GM12864 (cell line): ENCODE data around the gene PRM3.

Experiments used
- DNase-seq: peaks from one replicate; pipeline ENCODE4 v3.0.0-alpha.2; 2011; ENCODE audit warnings: low read depth
- H3K4me3 ChIP-seq: 2 replicates; pipeline ENCODE4 v1.5.1; 2011; ENCODE audit warnings: mild to moderate bottlenecking, low read depth, low read length, control low read depth
- TF ChIP-seq, protein P1 (sequence below): IDR thresholded peaks from 2 replicates; pipeline ENCODE4 v1.5.1; 2011; ENCODE audit warnings: low read depth, mild to moderate bottlenecking, moderate library complexity, low read length, control low read depth, inconsistent platforms; ENCODE audit errors: missing control alignments

The PRM3 gene

DNA sequence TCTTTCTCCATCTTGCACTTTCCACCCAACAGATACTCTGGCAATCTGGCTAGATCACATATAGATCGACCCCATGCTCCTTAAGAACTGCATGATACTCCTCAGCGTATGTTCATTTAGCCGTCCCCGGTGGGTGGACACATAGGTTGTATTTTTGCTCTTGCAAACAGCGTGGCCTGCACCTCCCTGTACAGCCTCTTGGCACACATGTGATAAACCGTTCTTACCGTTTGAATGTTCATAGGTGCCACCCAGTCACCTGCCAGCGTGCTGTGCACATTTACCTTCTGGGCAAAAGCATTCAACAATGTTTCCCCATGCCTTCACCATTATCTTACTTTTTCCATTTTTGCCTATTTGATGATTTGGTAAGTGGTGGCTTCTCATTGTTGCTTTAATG is 10.5 kb downstream of the PRM3 start:
- DNase-seq = no peak
- TF ChIP-seq, protein P1, sequence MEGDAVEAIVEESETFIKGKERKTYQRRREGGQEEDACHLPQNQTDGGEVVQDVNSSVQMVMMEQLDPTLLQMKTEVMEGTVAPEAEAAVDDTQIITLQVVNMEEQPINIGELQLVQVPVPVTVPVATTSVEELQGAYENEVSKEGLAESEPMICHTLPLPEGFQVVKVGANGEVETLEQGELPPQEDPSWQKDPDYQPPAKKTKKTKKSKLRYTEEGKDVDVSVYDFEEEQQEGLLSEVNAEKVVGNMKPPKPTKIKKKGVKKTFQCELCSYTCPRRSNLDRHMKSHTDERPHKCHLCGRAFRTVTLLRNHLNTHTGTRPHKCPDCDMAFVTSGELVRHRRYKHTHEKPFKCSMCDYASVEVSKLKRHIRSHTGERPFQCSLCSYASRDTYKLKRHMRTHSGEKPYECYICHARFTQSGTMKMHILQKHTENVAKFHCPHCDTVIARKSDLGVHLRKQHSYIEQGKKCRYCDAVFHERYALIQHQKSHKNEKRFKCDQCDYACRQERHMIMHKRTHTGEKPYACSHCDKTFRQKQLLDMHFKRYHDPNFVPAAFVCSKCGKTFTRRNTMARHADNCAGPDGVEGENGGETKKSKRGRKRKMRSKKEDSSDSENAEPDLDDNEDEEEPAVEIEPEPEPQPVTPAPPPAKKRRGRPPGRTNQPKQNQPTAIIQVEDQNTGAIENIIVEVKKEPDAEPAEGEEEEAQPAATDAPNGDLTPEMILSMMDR = no peak
- no peak overlapping the region for H3K4me3 ChIP-seq

DNA sequence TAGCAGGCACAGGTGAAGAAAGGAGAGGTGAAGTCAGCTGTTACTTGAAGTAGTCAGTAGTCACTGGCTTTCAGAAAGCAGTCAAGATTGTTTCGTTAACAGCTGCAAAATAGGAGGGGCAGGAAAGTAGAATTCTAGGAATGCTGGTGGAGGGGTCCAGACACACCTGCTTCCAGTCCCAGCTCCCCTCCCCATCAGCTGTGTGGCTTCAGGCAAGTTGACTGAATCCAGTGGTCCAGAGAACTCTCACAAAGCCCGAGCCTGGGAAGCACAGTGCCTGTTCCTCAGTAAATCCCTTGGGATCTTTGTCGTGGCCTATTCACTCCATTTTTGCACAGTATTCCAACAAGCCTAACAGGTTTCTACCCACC is 12.8 kb downstream of the PRM3 start:
- TF ChIP-seq, protein P1 = no peak
- DNase-seq = no peak
- H3K4me3 ChIP-seq = no peak overlapping the region

DNA sequence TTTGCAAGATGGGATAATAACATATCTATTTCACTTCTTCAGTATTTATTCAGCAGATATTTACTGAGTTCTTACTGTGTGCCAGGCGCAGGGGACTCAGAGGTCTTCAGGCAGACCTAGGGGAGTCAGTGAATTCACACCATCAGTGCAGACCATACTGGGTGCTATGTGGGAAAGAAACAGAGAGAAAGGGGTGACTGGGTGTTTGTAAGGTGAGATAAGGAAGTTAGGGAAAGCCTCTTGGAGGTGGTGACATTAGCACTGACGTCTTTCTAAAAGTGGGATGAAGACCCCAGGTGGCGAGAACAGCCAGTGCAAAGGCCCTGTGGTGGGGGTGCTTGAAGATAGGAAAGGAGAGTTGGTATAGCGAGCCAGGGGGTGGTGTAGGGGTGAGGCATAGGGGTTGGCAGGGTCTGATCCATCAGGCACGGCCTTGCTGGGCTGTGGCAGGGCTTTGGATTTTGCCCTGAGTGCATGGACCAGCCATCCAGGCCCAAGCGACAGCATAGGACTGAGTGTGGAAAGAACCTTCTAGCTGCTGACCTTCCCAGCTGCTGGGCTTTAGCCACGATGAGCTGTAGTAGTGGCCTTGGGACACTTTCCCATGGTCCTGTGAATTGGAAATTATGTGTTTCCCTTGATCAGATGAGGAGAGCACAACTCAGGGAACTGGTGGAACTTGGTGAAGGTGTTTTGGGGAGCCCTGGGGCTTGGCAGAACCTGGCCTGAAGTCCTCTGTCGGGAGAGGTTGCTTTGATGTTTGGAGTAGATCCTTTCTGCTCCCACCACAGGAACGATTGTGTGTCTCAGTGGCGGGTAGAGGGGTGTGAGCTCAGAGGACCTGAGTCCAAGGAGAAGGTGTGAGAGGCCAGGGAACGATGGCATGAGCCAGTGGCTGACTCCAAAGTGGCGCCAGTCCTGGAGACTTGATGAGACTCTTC is 13.5 kb downstream of the PRM3 start:
- DNase-seq = no peak
- TF ChIP-seq, protein P1 = no peak
- H3K4me3 ChIP-seq = no peak overlapping the region

DNA sequence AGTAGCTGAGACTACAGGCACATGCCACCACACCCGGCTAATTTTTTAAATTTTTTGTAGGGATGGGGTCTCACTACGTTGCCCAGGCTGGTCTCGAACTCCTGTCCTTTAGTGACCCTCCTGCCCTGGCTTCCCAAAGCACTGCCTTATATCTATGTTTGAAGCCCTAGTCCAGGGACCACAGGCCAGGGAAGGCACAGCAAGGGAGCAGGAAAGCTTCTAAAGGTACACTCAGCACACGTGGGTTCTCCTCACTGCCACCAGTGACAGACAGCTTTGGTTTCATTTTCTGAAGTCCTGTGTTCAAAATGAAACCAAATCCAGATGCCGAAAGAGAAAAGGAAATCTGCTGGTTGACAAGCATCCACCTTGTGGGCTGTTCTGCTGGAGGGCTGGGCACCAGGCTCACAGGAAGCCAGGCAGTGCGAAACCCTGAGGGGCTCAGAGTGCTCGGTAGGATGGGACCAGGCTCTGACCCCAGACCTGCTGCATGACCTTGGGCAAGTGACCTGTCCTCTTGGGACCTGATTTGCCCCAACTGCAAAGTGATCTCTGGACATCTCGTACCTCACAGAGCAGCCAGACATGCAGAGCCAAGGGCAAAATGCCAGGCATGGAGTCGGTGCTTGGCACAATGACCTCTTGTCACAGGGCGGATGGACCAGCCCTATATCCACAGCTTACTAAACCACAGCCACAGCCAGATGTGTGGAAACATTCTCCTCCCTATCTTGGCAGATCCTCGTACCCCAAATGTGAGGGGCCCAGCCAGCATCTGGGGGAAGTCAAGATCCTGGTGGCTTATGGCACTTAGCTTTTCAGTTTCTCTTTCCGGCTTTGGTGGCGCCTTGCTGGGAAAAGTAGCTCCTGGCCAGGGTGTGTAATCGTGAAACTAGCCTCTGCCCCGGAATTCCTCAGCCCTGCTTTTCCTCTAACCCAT is 14.6 kb downstream of the PRM3 start:
- H3K4me3 ChIP-seq = no peak overlapping the region

DNA sequence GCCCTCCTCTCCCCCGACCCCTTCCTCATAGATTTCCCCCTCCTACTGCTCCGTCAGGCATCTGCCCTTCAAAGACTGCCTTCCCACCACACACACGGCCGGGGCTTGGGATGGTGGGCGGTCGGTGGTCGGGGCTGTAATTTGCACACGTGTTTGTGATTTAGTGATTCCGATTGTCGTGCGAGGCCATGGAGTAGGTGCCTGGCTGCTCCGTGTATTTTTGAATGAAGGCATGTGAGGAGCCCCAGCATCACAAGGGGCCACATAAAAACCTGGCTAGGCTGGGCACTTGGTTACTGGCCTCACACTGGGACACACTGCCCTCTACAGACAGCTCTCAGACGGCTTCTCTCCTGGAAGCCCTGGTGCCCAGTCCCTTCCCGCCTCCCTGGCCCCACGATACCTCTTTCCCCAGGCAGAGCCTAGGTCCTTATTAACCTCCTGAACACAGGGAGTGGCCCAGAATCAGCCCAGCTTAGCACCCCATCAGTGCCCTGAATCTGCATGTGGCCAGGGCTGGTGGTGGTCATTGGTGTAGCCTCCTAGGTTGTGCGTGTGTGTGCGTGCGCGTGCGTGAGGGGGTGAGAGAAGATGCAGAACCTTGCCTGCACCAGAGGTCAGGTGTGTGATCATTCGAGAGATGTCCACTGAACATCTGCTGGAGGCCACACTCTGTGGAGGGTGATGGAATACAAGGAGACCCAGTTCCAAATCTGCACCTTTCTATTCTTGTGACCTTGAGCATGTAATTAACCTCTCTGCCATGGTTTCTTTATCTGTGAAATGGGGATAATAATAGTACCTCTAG is 16.1 kb downstream of the PRM3 start:
- DNase-seq = no peak
- TF ChIP-seq, protein P1 = peak; percentile 75
- peak overlapping the region; percentile 73 for H3K4me3 ChIP-seq

More for the DNA sequence above, 14.6 kb downstream of the PRM3 start:
- DNase-seq = no peak
- TF ChIP-seq, protein P1 = no peak

DNA sequence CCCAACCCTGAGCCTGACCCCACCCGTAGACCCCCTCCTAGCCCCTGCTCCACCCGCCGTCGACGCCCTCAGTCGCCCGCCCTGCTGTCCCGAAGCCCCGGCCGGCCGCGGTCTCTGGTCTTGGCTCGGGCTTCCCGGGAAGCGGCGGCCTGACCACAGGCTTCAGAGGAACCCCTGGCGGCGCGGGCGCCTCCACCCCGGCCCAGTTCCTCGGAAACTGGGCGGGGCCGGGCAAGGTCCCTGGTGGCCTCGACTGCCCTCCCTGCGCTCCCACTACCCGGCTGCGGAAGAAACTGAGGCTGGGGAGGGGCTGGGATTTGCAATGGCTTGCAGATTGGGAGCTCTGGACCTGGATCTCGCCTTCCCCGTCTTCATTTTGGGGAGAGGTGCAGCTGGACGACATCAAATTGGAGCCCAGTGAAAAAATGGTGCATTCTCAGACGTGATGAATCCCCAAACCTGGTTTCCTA is 16.7 kb downstream of the PRM3 start:
- TF ChIP-seq, protein P1 = no peak
- DNase-seq = no peak
- peak overlapping the region; percentile 73 for H3K4me3 ChIP-seq
